IgD-negative memory B cell (primary cell): ENCODE results near the gene RPL18A. TPM values are rescaled to one million over a fixed set of nuclear protein-coding genes. Genes with fewer than 3 reads are reported as not detected.

ENCODE experiments used
- H3K27ac Mint-ChIP-seq, 3 donors: one replicate each; pipeline ENCODE4 v1.8.0; 2020 to 2022; ENCODE audit warnings: mild to moderate bottlenecking in 3 of 3, mixed read lengths in 3 of 3, moderate library complexity in 1 of 3
- H3K27me3 Mint-ChIP-seq: one replicate; pipeline ENCODE4 v1.8.0; 2021; ENCODE audit warnings: mixed read lengths
- H3K36me3 Mint-ChIP-seq: one replicate; pipeline ENCODE4 v1.8.0; 2020; ENCODE audit warnings: mild to moderate bottlenecking, mixed read lengths
- H3K4me1 Mint-ChIP-seq, 3 donors: one replicate each; pipeline ENCODE4 v1.8.0; 2020 to 2022; ENCODE audit warnings: mixed read lengths in 3 of 3, mild to moderate bottlenecking in 1 of 3
- H3K4me3 Mint-ChIP-seq, 4 donors: one replicate each; pipeline ENCODE4 v1.8.0; 2020 to 2022; ENCODE audit warnings: mild to moderate bottlenecking in 4 of 4, mixed read lengths in 4 of 4, moderate library complexity in 3 of 4
- H3K9me3 Mint-ChIP-seq, 3 donors: one replicate each; pipeline ENCODE4 v1.8.0; 2020 to 2021; ENCODE audit warnings: mixed read lengths in 3 of 3, mild to moderate bottlenecking in 1 of 3
- polyA plus RNA-seq: library from polyadenylated mRNA; unstranded; fragments of 300-500 nt; fragmentation: Illumina TruSeq; gene quantifications from one replicate; pipeline ENCODE4 v1.2.3, GENCODE V29; 2021

RPL18A gene
- 5,234 TPM for polyA plus RNA-seq

GRCh38 chr19:17859533-17860330 is at the start of gene RPL18A:
RPL18A (plus strand) TSS chr19:17859910; CDS start chr19:17859957, 47 bp downstream.
- H3K36me3 Mint-ChIP-seq: peaks cover 3% of the 10 kb centered on the region
- peaks cover 11 to 30% (median 29%) of the 10 kb centered on the region in 3 donors for H3K4me1 Mint-ChIP-seq
- peak within 1 kb of the TSS; percentile 81 to 98 (median 85) for H3K27ac Mint-ChIP-seq
- peak within 1 kb of the TSS; percentile 86 to 100 (median 98) for H3K4me3 Mint-ChIP-seq
- no peaks in the 10 kb centered on the region for H3K9me3 Mint-ChIP-seq
- H3K27me3 Mint-ChIP-seq: no peaks in the 10 kb centered on the region

GRCh38 chr19:17811103-17811502 is 48.6 kb upstream of the RPL18A start:
- Mint-ChIP-seq H3K4me1 (peaks cover 0 to 4% (median 0%) of the 10 kb centered on the region in 3 donors), H3K4me3 (no peak overlapping the region), H3K9me3 (peaks cover 0 to 2% (median 0%) of the 10 kb centered on the region in 3 donors), H3K27me3 (peaks cover 7% of the 10 kb centered on the region), H3K27ac (no peak overlapping the region), H3K36me3 (peaks cover 2% of the 10 kb centered on the region)

GRCh38 chr19:17811681-17812080 is 48.0 kb upstream of the RPL18A start:
- Mint-ChIP-seq H3K4me3 (no peak overlapping the region), H3K4me1 (peaks cover 0 to 4% (median 0%) of the 10 kb centered on the region in 3 donors), H3K9me3 (peaks cover 0 to 2% (median 0%) of the 10 kb centered on the region in 3 donors), H3K27ac (no peak overlapping the region), H3K27me3 (peaks cover 7% of the 10 kb centered on the region), H3K36me3 (peaks cover 2% of the 10 kb centered on the region)

DNA sequence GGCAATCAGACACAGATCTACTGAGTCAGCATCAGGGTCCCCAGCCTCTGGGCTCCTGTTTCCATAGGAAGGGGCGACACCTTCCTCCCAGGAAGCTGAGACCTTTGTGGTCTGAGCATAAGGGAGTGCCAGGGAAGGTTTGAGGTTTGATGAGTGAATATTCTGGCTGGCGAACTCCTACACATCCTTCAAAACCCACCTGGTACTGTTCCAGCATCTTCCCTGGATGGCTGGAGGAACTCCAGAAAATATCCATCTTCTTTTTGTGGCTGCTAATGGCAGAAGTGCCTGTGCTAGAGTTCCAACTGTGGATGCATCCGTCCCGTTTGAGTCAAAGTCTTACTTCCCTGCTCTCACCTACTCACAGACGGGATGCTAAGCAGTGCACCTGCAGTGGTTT is 47.6 kb upstream of the RPL18A start:
- peaks cover 7% of the 10 kb centered on the region for H3K27me3 Mint-ChIP-seq
- H3K36me3 Mint-ChIP-seq: peaks cover 2% of the 10 kb centered on the region
- H3K4me1 Mint-ChIP-seq: peaks cover 0 to 4% (median 0%) of the 10 kb centered on the region in 3 donors
- H3K27ac Mint-ChIP-seq: no peak overlapping the region
- H3K9me3 Mint-ChIP-seq: peaks cover 0 to 2% (median 0%) of the 10 kb centered on the region in 3 donors
- no peak overlapping the region for H3K4me3 Mint-ChIP-seq

GRCh38 chr19:17817668-17818363 is 41.9 kb upstream of the RPL18A start:
- H3K4me1 Mint-ChIP-seq: peaks cover 0 to 2% (median 0%) of the 10 kb centered on the region in 3 donors
- H3K9me3 Mint-ChIP-seq: no peaks in the 10 kb centered on the region
- peak overlapping the region in 1 of 4 donors; percentile 54 for H3K4me3 Mint-ChIP-seq
- H3K27ac Mint-ChIP-seq: no peak overlapping the region
- no peaks in the 10 kb centered on the region for H3K36me3 Mint-ChIP-seq
- H3K27me3 Mint-ChIP-seq: no peaks in the 10 kb centered on the region

- Mint-ChIP-seq H3K27ac (no peak within 1 kb of the TSS), H3K36me3 (no peaks in the 10 kb centered on the region), H3K4me1 (no peaks in the 10 kb centered on the region), H3K27me3 (no peaks in the 10 kb centered on the region), H3K9me3 (no peaks in the 10 kb centered on the region), H3K4me3 (no peak within 1 kb of the TSS)
Measured at GRCh38 chr19:17821190-17821589, 38.5 kb upstream of the RPL18A start, which contains the start of gene INSL3. INSL3 (minus strand) TSS chr19:17821519; CDS start chr19:17821506, 13 bp downstream.

GRCh38 chr19:17824339-17824738 is 35.4 kb upstream of the RPL18A start:
- H3K27ac Mint-ChIP-seq: no peak overlapping the region
- H3K9me3 Mint-ChIP-seq: no peaks in the 10 kb centered on the region
- H3K4me3 Mint-ChIP-seq: no peak overlapping the region
- no peaks in the 10 kb centered on the region for H3K4me1 Mint-ChIP-seq
- no peaks in the 10 kb centered on the region for H3K27me3 Mint-ChIP-seq
- peaks cover 4% of the 10 kb centered on the region for H3K36me3 Mint-ChIP-seq

DNA sequence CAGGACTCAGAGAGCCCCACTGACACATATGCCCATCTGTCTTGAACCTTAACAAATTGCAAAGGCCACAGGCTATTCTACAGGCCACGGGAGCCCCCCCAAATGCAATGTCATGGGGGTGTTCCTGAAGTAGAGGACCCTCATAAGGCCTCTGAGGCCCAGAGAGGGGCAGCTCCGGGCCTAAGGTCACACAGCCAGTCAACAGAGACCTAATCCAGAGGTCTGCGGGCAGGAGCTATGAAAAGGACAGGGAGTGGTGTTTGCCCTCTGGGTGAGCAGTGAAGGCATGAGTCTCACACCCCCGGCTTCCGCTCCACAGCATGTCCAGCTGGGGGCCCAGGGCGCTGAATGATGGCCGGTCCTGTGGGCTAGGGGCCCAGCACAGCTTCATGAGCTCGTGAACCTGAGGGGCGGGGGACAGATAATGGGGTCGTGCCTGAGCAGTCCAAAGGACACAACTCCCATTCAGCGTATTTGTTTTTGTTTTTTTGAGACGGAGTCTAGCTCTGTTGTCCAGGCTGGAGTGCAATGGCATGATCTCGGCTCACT is 33.1 kb upstream of the RPL18A start:
- Mint-ChIP-seq H3K27ac (no peak overlapping the region), H3K27me3 (no peaks in the 10 kb centered on the region), H3K36me3 (peaks cover 7% of the 10 kb centered on the region), H3K4me1 (no peaks in the 10 kb centered on the region), H3K9me3 (no peaks in the 10 kb centered on the region), H3K4me3 (no peak overlapping the region)

DNA sequence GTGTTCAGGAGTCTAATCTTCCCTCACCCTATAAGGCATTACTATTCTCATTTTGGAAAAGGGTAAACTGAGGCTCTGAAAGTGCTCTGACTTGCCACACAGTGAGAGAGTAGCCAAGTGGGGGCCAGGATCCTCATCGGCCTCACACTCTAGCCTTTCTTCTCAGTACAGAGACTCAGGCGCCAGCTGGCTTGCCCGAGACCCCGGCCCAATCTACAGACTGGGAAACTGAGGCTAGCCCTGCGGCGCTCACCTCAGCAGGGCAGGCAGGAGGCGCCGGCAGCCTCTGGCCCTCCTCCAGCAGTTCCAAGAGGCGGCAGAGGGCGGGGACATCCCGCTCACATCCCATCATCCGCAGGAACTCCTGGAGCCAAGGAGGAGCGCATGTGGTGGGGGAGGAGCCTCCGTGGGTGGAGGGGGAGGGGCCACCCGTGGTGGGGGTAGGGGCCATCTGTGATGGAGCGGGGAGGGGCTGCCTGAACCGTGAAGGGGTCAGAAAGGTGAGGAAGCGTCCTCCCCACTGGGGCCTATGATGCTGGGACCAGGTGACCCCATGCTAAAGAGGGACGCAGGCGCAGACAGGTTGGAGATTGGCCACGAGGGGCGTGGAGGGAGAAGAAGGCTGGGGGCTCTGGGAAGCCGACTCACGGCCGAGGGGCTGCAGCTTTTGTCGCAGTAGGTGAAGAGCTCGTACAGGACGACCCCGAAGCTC is 29.7 kb upstream of the RPL18A start:
- no peak overlapping the region for H3K4me3 Mint-ChIP-seq
- H3K4me1 Mint-ChIP-seq: peaks cover 0 to 2% (median 0%) of the 10 kb centered on the region in 3 donors
- no peaks in the 10 kb centered on the region for H3K9me3 Mint-ChIP-seq
- H3K27me3 Mint-ChIP-seq: no peaks in the 10 kb centered on the region
- H3K36me3 Mint-ChIP-seq: peaks cover 9% of the 10 kb centered on the region
- H3K27ac Mint-ChIP-seq: peak overlapping the region in 2 of 3 donors; percentile 43 to 49

- Mint-ChIP-seq H3K27me3 (no peaks in the 10 kb centered on the region), H3K27ac (peak overlapping the region in 1 of 3 donors; percentile 49), H3K9me3 (no peaks in the 10 kb centered on the region), H3K4me1 (peaks cover 0 to 2% (median 1%) of the 10 kb centered on the region in 3 donors), H3K36me3 (peaks cover 13% of the 10 kb centered on the region), H3K4me3 (no peak overlapping the region)
Measured at GRCh38 chr19:17830567-17831418, 28.9 kb upstream of the RPL18A start.

DNA sequence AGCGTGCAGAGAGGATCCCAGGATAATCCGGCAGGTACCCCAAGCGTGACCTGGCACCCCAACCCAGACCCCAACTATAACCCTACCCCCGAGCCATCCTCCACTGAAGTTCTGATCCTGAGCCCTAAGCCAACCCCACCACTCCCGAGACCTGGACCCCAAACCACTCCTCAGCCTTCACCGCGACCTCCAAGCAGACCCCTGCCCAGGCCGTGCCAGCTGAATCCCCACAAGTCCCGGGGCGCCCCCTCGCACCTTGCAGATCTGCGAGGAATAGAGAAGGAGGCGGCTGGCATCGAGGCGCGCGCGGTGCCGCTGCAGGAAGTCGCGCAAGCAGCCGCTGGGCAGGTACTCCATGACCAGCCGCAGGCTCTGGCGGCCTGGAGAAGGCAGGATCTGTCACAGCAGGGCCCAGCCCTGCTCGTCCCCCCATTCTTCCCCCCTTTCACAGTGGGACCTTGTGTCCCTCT is 28.3 kb upstream of the RPL18A start:
- no peaks in the 10 kb centered on the region for H3K27me3 Mint-ChIP-seq
- H3K27ac Mint-ChIP-seq: peak overlapping the region in 1 of 3 donors; percentile 57
- no peak overlapping the region for H3K4me3 Mint-ChIP-seq
- H3K9me3 Mint-ChIP-seq: no peaks in the 10 kb centered on the region
- peaks cover 0 to 2% (median 1%) of the 10 kb centered on the region in 3 donors for H3K4me1 Mint-ChIP-seq
- peaks cover 14% of the 10 kb centered on the region for H3K36me3 Mint-ChIP-seq

DNA sequence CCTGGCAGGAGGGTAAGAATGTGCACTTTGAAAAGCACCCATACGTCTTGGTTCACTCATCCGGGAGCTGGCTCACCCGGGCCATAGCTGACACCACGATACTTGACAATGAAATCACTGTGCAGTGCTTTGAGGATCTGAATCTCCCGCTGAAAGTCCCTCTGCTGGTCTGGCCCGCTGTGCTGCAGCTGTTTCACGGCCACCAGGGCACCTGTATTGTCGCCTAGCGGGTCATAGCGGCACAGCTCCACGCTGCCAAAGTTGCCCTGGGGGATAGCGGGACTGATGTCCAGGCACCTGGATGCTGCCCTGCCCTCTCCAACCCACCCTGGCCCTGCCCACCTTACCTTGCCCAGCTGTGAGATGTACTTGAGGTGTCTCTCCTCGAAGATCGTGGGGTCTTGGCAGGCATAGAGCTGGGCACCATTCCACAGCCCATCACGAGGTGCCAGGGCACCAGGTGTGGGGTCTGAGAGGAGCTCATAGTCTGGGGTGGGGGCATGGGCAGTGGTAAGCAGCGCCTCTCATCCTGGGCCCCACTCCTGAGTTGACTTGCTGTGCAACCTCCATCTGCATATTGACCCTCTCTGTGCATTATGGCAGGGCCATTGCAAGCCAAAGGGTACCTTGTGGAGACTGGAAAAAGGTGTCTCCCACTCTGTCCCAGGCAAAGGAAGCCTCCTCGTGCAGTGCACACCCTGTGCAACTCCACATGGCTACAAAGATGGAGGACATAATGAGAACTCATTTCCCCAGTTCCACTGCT is 27.1 kb upstream of the RPL18A start:
- Mint-ChIP-seq H3K36me3 (peaks cover 17% of the 10 kb centered on the region), H3K9me3 (no peaks in the 10 kb centered on the region), H3K27ac (no peak overlapping the region), H3K4me3 (no peak overlapping the region), H3K4me1 (peaks cover 0 to 2% (median 1%) of the 10 kb centered on the region in 3 donors), H3K27me3 (no peaks in the 10 kb centered on the region)
